ENCODE data around the gene MTCL1. TPM values are rescaled to one million over a fixed set of nuclear protein-coding genes. Genes with fewer than 3 reads are reported as not detected.

MTCL1 gene
- total and polyA plus RNA-seq, 4 donors = 0.65 to 5.4 (median 1.4) TPM

GRCh38 chr18:8795586-8796325 lies 90.4 kb downstream of the MTCL1 start:
- no peak for TF ChIP-seq GABPA (IDR thresholded peaks at IDR 0.05 in 1 of 2, conservative IDR thresholded peaks at IDR 0.05 in 1 of 2)
- TF ChIP-seq FOXA1 (IDR thresholded peaks at IDR 0.05) = no peak
- TF ChIP-seq CTCF (IDR thresholded peaks at IDR 0.05; ENCODE audit: low read depth, low read length, missing input control) = no peak
- no peak for TF ChIP-seq YY1 (IDR thresholded peaks at IDR 0.05)
- TF ChIP-seq SP1 (IDR thresholded peaks at IDR 0.05) = no peak
- TF ChIP-seq RXRA (IDR thresholded peaks at IDR 0.05) = no peak
- Histone ChIP-seq H3K36me3 (ENCODE audit: control insufficient read depth in 4 of 4, insufficient read depth in 3 of 4, low read depth in 1 of 4, low read length in 3 of 4) (no peaks in the 10 kb centered on the region), H3K4me3 (ENCODE audit: low read depth in 1 of 3, low read length in 3 of 3) (no peak overlapping the region), H3K9ac (ENCODE audit: low read depth in 1 of 2, low read length in 2 of 2) (no peak overlapping the region), H3K27ac (ENCODE audit: low read depth in 1 of 2, low read length in 2 of 2) (no peak overlapping the region), H3K27me3 (ENCODE audit: control insufficient read depth in 4 of 4, insufficient read depth in 4 of 4, low read length in 3 of 4) (peaks cover 0 to 2% (median 0%) of the 10 kb centered on the region in 4 donors), H3K4me1 (ENCODE audit: control insufficient read depth in 4 of 4, insufficient read depth in 4 of 4, low read length in 3 of 4) (no peaks in the 10 kb centered on the region), H3K9me3 (ENCODE audit: control insufficient read depth in 4 of 4, low read length in 3 of 4) (no peaks in the 10 kb centered on the region)
- WGBS = 74% methylated on average over 10 of the region's 10 CpGs
- DNase-seq (ENCODE audit: low spot score) = no peak

GRCh38 chr18:8797206-8797605 lies 91.8 kb downstream of the MTCL1 start:
- Histone ChIP-seq H3K4me1 (ENCODE audit: control insufficient read depth in 4 of 4, insufficient read depth in 4 of 4, low read length in 3 of 4) (no peaks in the 10 kb centered on the region), H3K9me3 (ENCODE audit: control insufficient read depth in 4 of 4, low read length in 3 of 4) (no peaks in the 10 kb centered on the region), H3K27me3 (ENCODE audit: control insufficient read depth in 4 of 4, insufficient read depth in 4 of 4, low read length in 3 of 4) (no peaks in the 10 kb centered on the region), H3K36me3 (ENCODE audit: control insufficient read depth in 4 of 4, insufficient read depth in 3 of 4, low read depth in 1 of 4, low read length in 3 of 4) (no peaks in the 10 kb centered on the region), H3K27ac (ENCODE audit: low read depth in 1 of 2, low read length in 2 of 2) (no peak overlapping the region), H3K4me3 (ENCODE audit: low read depth in 1 of 3, low read length in 3 of 3) (no peak overlapping the region), H3K9ac (ENCODE audit: low read depth in 1 of 2, low read length in 2 of 2) (no peak overlapping the region)
- DNase-seq (ENCODE audit: low spot score) = no peak
- WGBS = 38% methylated on average over 7 of the region's 7 CpGs
- TF ChIP-seq SP1 (IDR thresholded peaks at IDR 0.05) (no peak), NR2F2 (IDR thresholded peaks at IDR 0.05) (no peak), RAD21 (IDR thresholded peaks at IDR 0.05) (no peak), CTCF (IDR thresholded peaks at IDR 0.05; ENCODE audit: low read depth, low read length, missing input control) (no peak), HNF4G (IDR thresholded peaks at IDR 0.05) (no peak), GABPA (IDR thresholded peaks at IDR 0.05 in 1 of 2, conservative IDR thresholded peaks at IDR 0.05 in 1 of 2) (no peak), MAX (IDR thresholded peaks at IDR 0.05) (no peak), FOXA1 (IDR thresholded peaks at IDR 0.05) (no peak), YY1 (IDR thresholded peaks at IDR 0.05) (no peak), HNF4A (conservative IDR thresholded peaks at IDR 0.05) (no peak), TAF1 (conservative IDR thresholded peaks at IDR 0.05) (no peak)

- H3K9ac ChIP-seq (ENCODE audit: low read depth in 1 of 2, low read length in 2 of 2) = no peak overlapping the region
- no peak overlapping the region for H3K4me3 ChIP-seq (ENCODE audit: low read depth in 1 of 3, low read length in 3 of 3)
- no peak for TF ChIP-seq FOXA2 (IDR thresholded peaks at IDR 0.05)
- no peak for TF ChIP-seq HNF4A (conservative IDR thresholded peaks at IDR 0.05)
- no peak for TF ChIP-seq REST (IDR thresholded peaks at IDR 0.05)
- no peak for TF ChIP-seq SP1 (IDR thresholded peaks at IDR 0.05)
- no peak for TF ChIP-seq ZBTB33 (IDR thresholded peaks at IDR 0.05)
- no peak for TF ChIP-seq GABPA (IDR thresholded peaks at IDR 0.05 in 1 of 2, conservative IDR thresholded peaks at IDR 0.05 in 1 of 2)
- TF ChIP-seq FOXA1 (IDR thresholded peaks at IDR 0.05) = no peak
- TF ChIP-seq EGR1 (IDR thresholded peaks at IDR 0.05; ENCODE audit: low read depth in 2 of 2) = no peak
- no peak for TF ChIP-seq NR2F2 (IDR thresholded peaks at IDR 0.05)
- no peak for TF ChIP-seq RXRA (IDR thresholded peaks at IDR 0.05)
- TF ChIP-seq JUND (IDR thresholded peaks at IDR 0.05) = no peak
- no peaks in the 10 kb centered on the region for H3K4me1 ChIP-seq (ENCODE audit: control insufficient read depth in 4 of 4, insufficient read depth in 4 of 4, low read length in 3 of 4)
- 70% methylated on average over 11 of the region's 11 CpGs for WGBS
- no peaks in the 10 kb centered on the region for H3K27me3 ChIP-seq (ENCODE audit: control insufficient read depth in 4 of 4, insufficient read depth in 4 of 4, low read length in 3 of 4)
- DNase-seq (ENCODE audit: low spot score) = no peak
- H3K36me3 ChIP-seq (ENCODE audit: control insufficient read depth in 4 of 4, insufficient read depth in 3 of 4, low read depth in 1 of 4, low read length in 3 of 4) = no peaks in the 10 kb centered on the region
- H3K9me3 ChIP-seq (ENCODE audit: control insufficient read depth in 4 of 4, low read length in 3 of 4) = no peaks in the 10 kb centered on the region
- no peak overlapping the region for H3K27ac ChIP-seq (ENCODE audit: low read depth in 1 of 2, low read length in 2 of 2)
Observed at GRCh38 chr18:8799001-8799400, 93.6 kb downstream of the MTCL1 start.
